GM12891 (cell line): ENCODE data around the gene AP1B1.

Experiments
- DNase-seq: peaks from one replicate; pipeline ENCODE4 v3.0.0; 2011; ENCODE audit warnings: low spot score; ENCODE audit not compliant: insufficient read length
- FAIRE-seq: peaks from 2 replicates; lab custom pipeline; 2011; peaks lifted over from hg19 to GRCh38; lab: Jason Lieb, UNC
- POLR2AphosphoS5 ChIP-seq: IDR thresholded peaks from 2 replicates; pipeline ENCODE4 v1.6.1; 2011; ENCODE audit warnings: low read depth, low read length, control low read depth
- SPI1 ChIP-seq: IDR thresholded peaks from 2 replicates; pipeline ENCODE4 v1.6.1; 2011; ENCODE audit warnings: low read depth, low read length, control low read depth

AP1B1 gene

DNA sequence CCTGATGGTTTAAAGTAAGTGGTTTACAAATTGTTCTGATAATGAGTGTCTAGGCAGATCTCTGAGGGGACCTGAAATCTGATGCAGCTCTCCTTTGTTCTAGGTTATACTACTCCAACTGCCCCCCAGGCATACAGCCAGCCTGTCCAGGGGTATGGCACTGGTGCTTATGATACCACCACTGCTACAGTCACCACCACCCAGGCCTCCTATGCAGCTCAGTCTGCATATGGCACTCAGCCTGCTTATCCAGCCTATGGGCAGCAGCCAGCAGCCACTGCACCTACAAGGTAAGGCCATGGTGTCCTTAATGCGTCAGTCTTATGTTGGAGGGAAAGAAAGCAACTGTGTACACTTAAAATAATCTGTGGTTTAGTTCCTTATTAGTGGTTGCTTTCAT is 110.4 kb downstream of the AP1B1 start:
- DNase-seq: no peak
- FAIRE-seq: peak; percentile 55
- TF ChIP-seq POLR2AphosphoS5 (0 out of 2 replicates have a peak, but pooled peaks have one; percentile 28), SPI1 (no peak)
